Colonic mucosa (tissue), 4 donors: ENCODE results near the gene BICDL2. TPM values are rescaled to one million over a fixed set of nuclear protein-coding genes. Genes with fewer than 3 reads are reported as not detected.

Experiments used
- DNase-seq: peaks from one replicate; pipeline ENCODE4 v3.0.0-alpha.2; 2020
- H3K27ac ChIP-seq: fragments of 200-600 bp; one replicate; pipeline ENCODE4 v1.8.0; 2021
- H3K27me3 ChIP-seq: fragments of 200-600 bp; one replicate; pipeline ENCODE4 v1.8.0; 2021
- H3K36me3 ChIP-seq: fragments of 200-600 bp; one replicate; pipeline ENCODE4 v1.8.0; 2021
- H3K4me1 ChIP-seq: fragments of 200-600 bp; one replicate; pipeline ENCODE4 v1.8.0; 2021; ENCODE audit warnings: mild to moderate bottlenecking
- H3K4me3 ChIP-seq: fragments of 200-600 bp; one replicate; pipeline ENCODE4 v1.8.0; 2021
- H3K9ac ChIP-seq, 2 donors: one replicate each; pipeline ENCODE4 v1.7.0; 2013; ENCODE audit warnings: control low read depth in 2 of 2, low read depth in 2 of 2, low read length in 2 of 2
- H3K9me3 ChIP-seq: fragments of 200-600 bp; one replicate; pipeline ENCODE4 v1.8.0; 2021
- intact Hi-C: fragments of 100-400 bp; cut with DNase I; formaldehyde crosslinking; loops from one replicate; pipeline ENCODE4 v1.14.1; 2022
- total RNA-seq, 2 donors: library from RNA; stranded (reverse); fragmentation: NEBNext Ultra II Directional in 1 of 2; extraction: Animal tissue kit (Norgen Biotek cat#: 25700) in 1 of 2; gene quantifications; one replicate each; pipeline ENCODE4 v1.2.1, GENCODE V29; 2021
- TF ChIP-seq, protein P1 (sequence below): fragments of 200-600 bp; IDR thresholded peaks from one replicate; pipeline ENCODE4 v1.8.0; 2022; ENCODE audit warnings: antibody characterized with exemption, mild to moderate bottlenecking
- donor health status: healthy.
- donor health status: DM: no; HTN: no; CAD: no.
- donor health status: DM: no; HTN: no; CAD: no.

Gene BICDL2
- total RNA-seq, 2 donors from 2014 or later, result 56.6 to 83.9 TPM

- Histone ChIP-seq H3K4me1 (peaks cover 17% of the 10 kb centered on the region), H3K4me3 (no peak overlapping the region), H3K27me3 (no peaks in the 10 kb centered on the region), H3K36me3 (no peaks in the 10 kb centered on the region), H3K27ac (no peak overlapping the region), H3K9ac (peak overlapping the region in 1 of 2 donors; percentile 83), H3K9me3 (no peaks in the 10 kb centered on the region)
- no peak for DNase-seq
- intact Hi-C loops, result loop anchor here (5.0 kb wide), 1 partner anchor 107 kb away; no protein-coding TSS in a partner anchor
- TF ChIP-seq, protein P1, sequence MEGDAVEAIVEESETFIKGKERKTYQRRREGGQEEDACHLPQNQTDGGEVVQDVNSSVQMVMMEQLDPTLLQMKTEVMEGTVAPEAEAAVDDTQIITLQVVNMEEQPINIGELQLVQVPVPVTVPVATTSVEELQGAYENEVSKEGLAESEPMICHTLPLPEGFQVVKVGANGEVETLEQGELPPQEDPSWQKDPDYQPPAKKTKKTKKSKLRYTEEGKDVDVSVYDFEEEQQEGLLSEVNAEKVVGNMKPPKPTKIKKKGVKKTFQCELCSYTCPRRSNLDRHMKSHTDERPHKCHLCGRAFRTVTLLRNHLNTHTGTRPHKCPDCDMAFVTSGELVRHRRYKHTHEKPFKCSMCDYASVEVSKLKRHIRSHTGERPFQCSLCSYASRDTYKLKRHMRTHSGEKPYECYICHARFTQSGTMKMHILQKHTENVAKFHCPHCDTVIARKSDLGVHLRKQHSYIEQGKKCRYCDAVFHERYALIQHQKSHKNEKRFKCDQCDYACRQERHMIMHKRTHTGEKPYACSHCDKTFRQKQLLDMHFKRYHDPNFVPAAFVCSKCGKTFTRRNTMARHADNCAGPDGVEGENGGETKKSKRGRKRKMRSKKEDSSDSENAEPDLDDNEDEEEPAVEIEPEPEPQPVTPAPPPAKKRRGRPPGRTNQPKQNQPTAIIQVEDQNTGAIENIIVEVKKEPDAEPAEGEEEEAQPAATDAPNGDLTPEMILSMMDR, result no peak
Measured at GRCh38 chr16:3060339-3061127, 23.8 kb upstream of the BICDL2 start.

- no peaks in the 10 kb centered on the region for H3K9me3 ChIP-seq
- H3K27ac ChIP-seq, result peak overlapping the region; percentile 81
- peaks cover 16% of the 10 kb centered on the region for H3K4me1 ChIP-seq
- TF ChIP-seq, protein P1, result no peak
- H3K36me3 ChIP-seq, result no peaks in the 10 kb centered on the region
- no peak for DNase-seq
- peak overlapping the region; percentile 83 to 92 for H3K9ac ChIP-seq
- intact Hi-C loops, result loop anchor here (5.0 kb wide), 2 partner anchors 68 to 108 kb away; no protein-coding TSS in a partner anchor
- H3K4me3 ChIP-seq, result peak overlapping the region; percentile 89
- no peaks in the 10 kb centered on the region for H3K27me3 ChIP-seq
Measured at GRCh38 chr16:3059723-3060242, 23.0 kb upstream of the BICDL2 start.

GRCh38 chr16:3059041-3059722 lies 22.4 kb upstream of the BICDL2 start:
- Histone ChIP-seq H3K27me3 (no peaks in the 10 kb centered on the region), H3K4me1 (peaks cover 12% of the 10 kb centered on the region), H3K36me3 (no peaks in the 10 kb centered on the region), H3K27ac (peak overlapping the region; percentile 81), H3K9me3 (no peaks in the 10 kb centered on the region), H3K9ac (peak overlapping the region; percentile 92 to 97), H3K4me3 (peak overlapping the region; percentile 89)
- peak; percentile 92 for DNase-seq
- intact Hi-C loops, result loop anchor here (5.0 kb wide), 1 partner anchor 68 kb away; no protein-coding TSS in a partner anchor
- TF ChIP-seq, protein P1, result peak; percentile 95

GRCh38 chr16:3058139-3059030 lies 21.6 kb upstream of the BICDL2 start:
- H3K4me3 ChIP-seq, result peak overlapping the region; percentile 89
- intact Hi-C loops, result loop anchor here (5.0 kb wide), 1 partner anchor 69 kb away; no protein-coding TSS in a partner anchor
- no peaks in the 10 kb centered on the region for H3K9me3 ChIP-seq
- DNase-seq, result peak; percentile 78
- H3K36me3 ChIP-seq, result no peaks in the 10 kb centered on the region
- H3K27ac ChIP-seq, result peak overlapping the region; percentile 81
- no peaks in the 10 kb centered on the region for H3K27me3 ChIP-seq
- peak overlapping the region; percentile 92 to 97 for H3K9ac ChIP-seq
- TF ChIP-seq, protein P1, result no peak
- H3K4me1 ChIP-seq, result peaks cover 12% of the 10 kb centered on the region
